Activated gamma-delta T cell treated with anti-CD3 and anti-CD28 coated beads, Interleukin-2, amount 50 U/mL, for 16 hours (primary cell): Measurements from ENCODE around the gene SRI.

Source experiments
- DNase-seq: peaks from one replicate; pipeline ENCODE4 v3.0.0-alpha.2; 2020; ENCODE audit warnings: low read depth

SRI gene

GRCh38 chr7:88224601-88225275, 4.9 kb upstream of the SRI start:
- no peak for DNase-seq

DNA sequence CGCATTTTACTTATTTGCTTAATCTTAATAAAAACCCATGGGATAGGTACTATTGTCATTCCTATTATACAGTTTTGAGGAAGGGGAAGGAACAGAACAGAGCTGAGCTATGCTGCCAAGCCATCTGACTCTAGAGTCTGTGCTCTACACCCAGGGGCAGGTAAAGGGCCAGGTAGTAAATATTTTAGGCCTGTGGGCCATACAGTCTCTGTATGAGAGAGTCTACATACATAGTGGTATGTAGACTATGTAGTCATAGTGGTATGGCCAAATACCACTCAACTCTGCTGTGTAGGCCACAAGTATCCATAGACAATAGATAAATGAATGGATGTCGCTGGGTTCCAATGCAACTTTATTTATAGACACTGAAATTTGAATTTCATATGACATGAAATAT, 3.4 kb upstream of the SRI start:
- DNase-seq: no peak

GRCh38 chr7:88218836-88219605, 817 bp downstream of the SRI start:
- DNase-seq: peak; percentile 14

- DNase-seq: no peak
Measured at GRCh38 chr7:88218429-88218745, 1.5 kb downstream of the SRI start.

DNA sequence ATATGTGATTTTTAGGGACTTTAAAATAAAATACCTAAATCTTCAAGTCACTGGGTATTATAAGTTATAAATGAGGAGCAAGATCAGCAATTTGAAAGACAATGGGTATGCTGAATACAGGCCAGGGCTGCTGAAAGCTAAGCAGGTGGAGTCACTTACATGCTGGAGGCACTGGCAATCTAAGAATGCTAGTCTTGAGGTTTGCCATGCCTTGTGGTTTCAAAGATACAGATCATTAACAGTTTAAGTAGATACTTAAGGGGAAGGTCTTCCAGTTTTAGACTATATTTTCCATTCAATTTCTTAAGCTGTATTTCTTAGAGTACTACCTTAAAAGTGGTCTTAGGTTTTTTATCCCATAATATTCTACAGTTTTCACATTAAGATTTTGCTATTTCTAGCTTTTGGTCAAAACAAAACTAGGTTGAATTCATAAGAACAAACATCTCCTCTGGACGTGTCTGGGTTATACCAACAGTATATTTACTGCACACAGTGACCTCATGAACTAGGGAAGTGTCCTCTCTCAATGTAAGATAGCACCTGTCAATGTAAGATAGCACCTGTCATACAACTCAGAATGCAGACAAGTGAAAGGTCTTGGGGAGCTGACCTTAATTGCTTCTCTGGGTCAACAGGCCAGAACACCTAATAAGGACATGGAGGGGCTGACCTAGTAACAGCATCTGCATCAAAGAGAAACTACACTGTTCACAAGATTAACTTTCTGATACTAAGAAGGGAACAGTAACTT, 2.0 kb downstream of the SRI start:
- DNase-seq: no peak

- DNase-seq: no peak
Measured at GRCh38 chr7:88216276-88216675, 3.6 kb downstream of the SRI start.

GRCh38 chr7:88215295-88215694, 4.5 kb downstream of the SRI start:
- no peak for DNase-seq

DNA sequence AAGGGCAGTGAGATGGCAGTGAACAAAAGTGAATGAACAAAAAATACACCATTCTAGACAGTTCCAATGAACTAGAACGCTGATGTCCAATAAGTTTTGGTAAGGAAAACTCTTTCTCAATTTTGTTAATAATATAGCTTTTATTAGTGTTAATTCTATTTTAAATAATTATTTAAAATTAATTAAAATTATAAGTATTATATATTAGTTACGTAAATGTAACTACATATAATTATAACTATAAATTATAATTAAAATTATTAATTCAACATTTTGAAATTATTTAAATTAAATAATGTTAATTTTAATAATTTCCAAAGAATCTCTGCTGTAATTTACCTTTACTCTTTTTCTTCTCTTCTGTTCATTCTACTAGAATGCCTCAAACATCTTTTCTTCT, 5.4 kb downstream of the SRI start:
- no peak for DNase-seq

- no peak for DNase-seq
Measured at GRCh38 chr7:88212918-88213317, 6.9 kb downstream of the SRI start.

- no peak for DNase-seq
Measured at GRCh38 chr7:88208521-88208920, 11.3 kb downstream of the SRI start.

- DNase-seq: no peak
Measured at GRCh38 chr7:88206254-88206653, 13.6 kb downstream of the SRI start.

DNA sequence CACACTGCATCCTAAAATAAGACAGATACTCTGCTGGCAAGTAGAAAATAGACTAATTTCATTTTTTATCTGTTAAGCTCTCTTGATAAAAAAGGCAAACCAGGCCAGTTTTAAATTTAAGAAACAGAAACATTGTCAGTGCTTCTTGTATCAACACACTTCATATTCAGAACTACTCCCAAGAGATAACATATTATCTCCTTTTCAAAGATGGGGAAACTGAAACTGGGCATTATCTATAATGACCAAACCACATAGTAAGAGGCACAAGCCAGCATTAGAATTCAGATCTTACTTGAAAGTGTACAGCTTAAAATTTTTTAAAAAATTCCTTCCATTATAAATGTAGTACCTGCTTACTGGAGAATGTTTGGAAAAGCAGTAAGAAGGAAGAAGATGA, 14.7 kb downstream of the SRI start:
- DNase-seq: no peak

DNA sequence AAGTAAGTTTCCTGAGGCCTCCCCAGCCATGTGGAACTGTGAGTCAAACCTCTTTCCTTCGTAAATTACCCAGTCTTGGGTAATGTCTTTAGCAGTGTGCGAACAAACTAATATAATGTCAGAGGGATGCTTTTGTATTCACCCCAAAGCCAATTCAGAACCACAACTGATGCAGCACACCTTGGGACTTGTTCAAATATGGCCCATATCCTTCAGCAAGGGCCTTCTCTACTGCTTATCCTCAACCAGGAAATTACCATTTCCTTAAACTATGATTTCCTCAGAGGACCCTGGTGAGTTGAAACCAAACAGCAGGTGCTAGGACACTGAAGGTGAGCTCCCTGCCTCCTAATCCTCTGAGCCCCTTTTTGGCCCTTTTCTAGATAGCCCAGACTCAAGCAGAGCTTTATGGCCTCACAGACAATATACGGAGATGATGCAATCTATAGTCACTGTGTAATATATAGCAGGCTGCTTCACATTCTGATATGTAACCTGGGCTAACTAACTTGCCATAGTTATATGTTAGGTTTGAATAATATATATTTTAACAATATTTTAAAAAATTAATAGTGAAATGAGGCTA, 15.2 kb downstream of the SRI start:
- DNase-seq: no peak

GRCh38 chr7:88203401-88203800, 16.4 kb downstream of the SRI start:
- no peak for DNase-seq

DNA sequence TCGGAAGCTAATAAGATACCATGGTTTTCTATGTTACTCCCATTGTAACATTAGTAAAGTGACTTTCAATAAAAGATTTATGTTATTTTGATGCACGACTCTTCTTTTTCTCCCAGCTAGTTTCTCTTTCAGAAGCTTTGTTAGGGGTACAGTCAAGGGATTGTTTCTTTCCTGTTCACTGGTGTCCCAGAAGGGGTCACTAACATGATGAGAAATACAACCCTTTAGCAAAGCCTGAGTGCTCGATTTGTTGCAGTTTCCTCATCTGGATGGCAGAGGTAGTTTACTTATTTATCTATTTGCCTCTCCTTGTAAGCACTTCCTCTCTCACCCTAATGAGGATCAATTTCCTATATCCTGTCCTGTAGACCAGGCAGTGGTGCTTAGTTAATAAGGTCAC, 17.0 kb downstream of the SRI start:
- no peak for DNase-seq

- no peak for DNase-seq
Measured at GRCh38 chr7:88202278-88202677, 17.6 kb downstream of the SRI start.

DNA sequence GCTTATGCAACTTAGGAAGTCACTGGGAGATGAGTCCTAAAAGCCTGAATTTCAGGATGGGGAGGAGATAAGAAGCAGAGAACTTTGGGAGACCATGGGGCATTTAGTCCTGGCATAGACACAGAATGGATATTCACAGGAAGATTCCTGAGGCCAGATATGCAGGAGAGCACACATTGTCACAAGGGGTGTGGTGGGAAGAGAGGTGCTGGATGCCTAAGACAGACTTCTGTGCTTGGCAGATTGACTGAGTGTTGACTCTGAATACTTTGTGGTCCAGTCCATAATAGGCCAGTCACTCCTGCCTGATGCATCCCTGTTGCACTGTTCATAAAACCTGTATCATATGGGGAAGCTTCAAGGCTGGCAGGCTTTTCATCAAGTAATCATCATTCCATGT, 18.5 kb downstream of the SRI start:
- no peak for DNase-seq

GRCh38 chr7:88200789-88201188, 19.0 kb downstream of the SRI start:
- DNase-seq: no peak

GRCh38 chr7:88200261-88200660, 19.6 kb downstream of the SRI start:
- no peak for DNase-seq

DNA sequence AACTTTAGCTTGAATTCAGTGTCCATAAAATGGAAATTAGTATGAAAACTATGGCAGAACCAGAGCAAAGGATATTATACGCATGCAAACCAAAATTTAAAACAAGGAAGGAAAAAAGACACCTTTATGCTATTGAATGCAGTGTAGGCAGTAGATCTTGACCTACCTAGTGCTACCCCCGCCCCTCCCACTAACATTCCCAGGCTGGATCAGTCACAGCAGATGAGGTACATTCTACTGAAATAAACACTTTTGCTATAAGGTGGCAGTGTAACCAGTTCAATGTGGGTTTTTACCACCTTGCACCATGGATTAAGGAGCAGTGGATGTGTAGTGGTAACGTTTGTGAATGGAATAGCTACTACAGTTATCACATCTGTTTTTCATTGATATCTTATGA, 27.9 kb downstream of the SRI start:
- no peak for DNase-seq

DNA sequence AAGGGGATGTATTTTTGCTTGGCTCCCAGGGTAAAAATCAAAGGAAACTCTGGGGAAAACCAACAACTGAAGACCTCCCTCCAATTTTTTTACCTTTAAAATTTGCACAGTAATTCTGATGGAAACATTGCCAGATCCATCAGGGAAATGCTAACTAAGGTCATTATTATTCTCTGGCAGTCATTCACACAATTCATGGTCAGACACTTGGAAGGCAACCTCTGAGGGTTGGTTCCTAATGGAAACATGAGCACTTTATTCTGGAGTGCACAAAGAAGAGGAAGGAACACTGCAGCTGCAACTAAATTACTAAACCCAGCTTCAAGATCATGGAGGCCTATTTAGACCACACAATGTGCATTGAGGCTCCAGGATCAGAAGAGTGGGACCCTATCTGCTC, 34.2 kb downstream of the SRI start:
- DNase-seq: no peak

DNA sequence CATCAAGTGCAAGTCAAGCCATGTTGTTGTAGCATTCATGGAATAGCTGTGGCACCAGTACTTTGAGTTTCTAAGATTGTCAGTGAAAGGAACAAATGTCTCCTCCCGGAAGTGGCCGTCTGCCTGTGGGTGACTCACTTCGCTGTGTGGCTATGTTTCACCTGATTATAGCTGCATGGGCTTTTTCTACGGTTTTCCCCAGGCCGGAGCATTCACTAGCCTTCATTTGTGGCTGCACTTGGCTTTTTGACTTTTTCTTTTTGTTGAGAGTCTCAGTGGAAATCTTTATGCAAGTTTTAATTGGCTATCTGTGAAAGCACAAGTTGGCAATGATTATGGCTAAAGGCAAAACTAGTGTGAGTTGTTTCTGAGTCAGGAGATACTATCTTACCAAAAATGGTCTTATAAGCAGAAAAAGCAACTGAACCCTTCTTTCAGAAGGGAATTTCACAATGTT, 35.0 kb downstream of the SRI start:
- DNase-seq: no peak

DNA sequence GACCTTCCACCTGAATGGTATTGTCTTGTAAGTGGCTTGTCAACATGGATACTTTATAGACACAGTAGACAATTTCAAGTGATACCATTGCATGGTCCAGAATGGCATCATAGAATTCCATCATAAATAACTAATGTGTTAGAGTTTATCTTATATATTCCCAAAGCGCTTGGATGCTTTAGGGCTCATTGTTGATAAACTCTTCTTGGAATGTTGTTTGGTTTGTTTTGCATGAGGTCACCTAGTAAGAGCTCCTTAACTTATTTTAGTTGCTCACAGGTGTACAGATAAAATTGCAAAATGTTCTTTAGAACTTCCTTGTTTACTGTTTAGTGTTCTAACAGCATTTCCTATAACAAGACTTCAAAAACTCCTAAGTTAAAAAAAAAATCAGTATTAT, 36.8 kb downstream of the SRI start:
- no peak for DNase-seq
